T47D (cell line): Measurements from ENCODE around the gene MTA2.
"Not testable (repeated sequence)": the region's sequence is repeated elsewhere in the genome, so short reads cannot be mapped to it uniquely, and the experiment has no call there.

Experiments used
- DNase-seq, 2 experiments: peaks; one replicate each; pipeline versions ENCODE4 v3.0.0 to v3.0.0-alpha.2; 2011 to 2012; ENCODE audit warnings: low read depth in 1 of 2, low spot score in 1 of 2
- JUND ChIP-seq: IDR thresholded peaks from 2 replicates; pipeline ENCODE4 v1.6.1; 2012; ENCODE audit warnings: low read depth
- in situ Hi-C: cut with HindIII; loops from 2 replicates; pipeline ENCODE4 v1.10.0; 2016; ENCODE audit warnings: low sequenced_read_pairs, low pct_unique_long_range_greater_than_20kb

MTA2 gene

GRCh38 chr11:62575156-62575555, 26.5 kb downstream of the MTA2 start:
- no peak for DNase-seq
- TF ChIP-seq JUND: no peak
- in situ Hi-C loops: no loop called here

GRCh38 chr11:62574363-62575071, 27.1 kb downstream of the MTA2 start:
- TF ChIP-seq JUND: no peak
- DNase-seq: no peak
- in situ Hi-C loops: no loop called here

- in situ Hi-C loops: no loop called here
- DNase-seq: peak; percentile 99 to 100
Measured at GRCh38 chr11:62573592-62574362, 27.9 kb downstream of the MTA2 start, which contains the start of gene EEF1G. EEF1G (minus strand) TSS chr11:62573891; CDS start chr11:62573842, 49 bp downstream.

GRCh38 chr11:62573006-62573591, 28.6 kb downstream of the MTA2 start:
- peak in 1 of 2 experiments; percentile 38 for DNase-seq
- no peak for TF ChIP-seq JUND
- in situ Hi-C loops: no loop called here

More at GRCh38 chr11:62573592-62574362, 27.9 kb downstream of the MTA2 start, which contains the start of gene EEF1G:
- 0 out of 2 replicates have a peak, but pooled peaks have one; percentile 2 for TF ChIP-seq JUND

GRCh38 chr11:62572431-62572830, 29.2 kb downstream of the MTA2 start:
- no peak for TF ChIP-seq JUND
- in situ Hi-C loops: no loop called here
- DNase-seq: no peak

GRCh38 chr11:62571493-62571892, 30.2 kb downstream of the MTA2 start:
- in situ Hi-C loops, DNase-seq: not testable (repeated sequence)

- DNase-seq, in situ Hi-C loops: not testable (repeated sequence)
Measured at GRCh38 chr11:62570903-62571302, 30.8 kb downstream of the MTA2 start.

- in situ Hi-C loops: no loop called here
- no peak for TF ChIP-seq JUND
- DNase-seq: no peak
Measured at GRCh38 chr11:62569611-62570010, 32.1 kb downstream of the MTA2 start.

GRCh38 chr11:62567018-62567633, 34.5 kb downstream of the MTA2 start:
- in situ Hi-C loops: no loop called here
- no peak for DNase-seq

GRCh38 chr11:62566247-62566646, 35.4 kb downstream of the MTA2 start:
- in situ Hi-C loops: no loop called here

More at GRCh38 chr11:62567018-62567633, 34.5 kb downstream of the MTA2 start:
- TF ChIP-seq JUND: no peak

GRCh38 chr11:62565100-62565802, 36.4 kb downstream of the MTA2 start:
- TF ChIP-seq JUND: no peak
- in situ Hi-C loops: no loop called here
- DNase-seq: no peak

More at GRCh38 chr11:62566247-62566646, 35.4 kb downstream of the MTA2 start:
- TF ChIP-seq JUND: no peak
- DNase-seq: no peak

GRCh38 chr11:62561677-62562230, 39.9 kb downstream of the MTA2 start:
- in situ Hi-C loops, DNase-seq: not testable (repeated sequence)
